ENCODE results near the gene GABPB2. TPM values are rescaled to one million over a fixed set of nuclear protein-coding genes. Genes with fewer than 3 reads are reported as not detected.

GABPB2 gene
- total RNA-seq, 1 donor from 2014 or later, result 4.1 TPM

GRCh38 chr1:151059109-151060006 lies 11.2 kb upstream of the GABPB2 start, which contains the start of gene CDC42SE1:
TSS of gene CDC42SE1 (minus strand) at chr1:151059622. CDS start at chr1:151055730, 3,892 bp downstream.
- peaks cover 36% of the 10 kb centered on the region for H3K36me3 Mint-ChIP-seq (ENCODE audit: low read depth, unreplicated experiment)
- no peaks in the 10 kb centered on the region for H3K9me3 Mint-ChIP-seq (ENCODE audit: unreplicated experiment)
- H3K4me1 Mint-ChIP-seq (ENCODE audit: unreplicated experiment), result peaks cover 62% of the 10 kb centered on the region
- H3K27me3 Mint-ChIP-seq (ENCODE audit: unreplicated experiment), result peaks cover 10% of the 10 kb centered on the region
- H3K4me3 Mint-ChIP-seq (ENCODE audit: unreplicated experiment), result peak within 1 kb of the TSS; percentile 98
- TF ChIP-seq, protein P1, sequence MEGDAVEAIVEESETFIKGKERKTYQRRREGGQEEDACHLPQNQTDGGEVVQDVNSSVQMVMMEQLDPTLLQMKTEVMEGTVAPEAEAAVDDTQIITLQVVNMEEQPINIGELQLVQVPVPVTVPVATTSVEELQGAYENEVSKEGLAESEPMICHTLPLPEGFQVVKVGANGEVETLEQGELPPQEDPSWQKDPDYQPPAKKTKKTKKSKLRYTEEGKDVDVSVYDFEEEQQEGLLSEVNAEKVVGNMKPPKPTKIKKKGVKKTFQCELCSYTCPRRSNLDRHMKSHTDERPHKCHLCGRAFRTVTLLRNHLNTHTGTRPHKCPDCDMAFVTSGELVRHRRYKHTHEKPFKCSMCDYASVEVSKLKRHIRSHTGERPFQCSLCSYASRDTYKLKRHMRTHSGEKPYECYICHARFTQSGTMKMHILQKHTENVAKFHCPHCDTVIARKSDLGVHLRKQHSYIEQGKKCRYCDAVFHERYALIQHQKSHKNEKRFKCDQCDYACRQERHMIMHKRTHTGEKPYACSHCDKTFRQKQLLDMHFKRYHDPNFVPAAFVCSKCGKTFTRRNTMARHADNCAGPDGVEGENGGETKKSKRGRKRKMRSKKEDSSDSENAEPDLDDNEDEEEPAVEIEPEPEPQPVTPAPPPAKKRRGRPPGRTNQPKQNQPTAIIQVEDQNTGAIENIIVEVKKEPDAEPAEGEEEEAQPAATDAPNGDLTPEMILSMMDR (IDR thresholded peaks at IDR 0.05; ENCODE audit: unreplicated experiment), result peak; percentile 66
- peak within 1 kb of the TSS; percentile 97 for H3K27ac Mint-ChIP-seq (ENCODE audit: unreplicated experiment)
- peak; percentile 88 for DNase-seq (ENCODE audit: low spot score)

DNA sequence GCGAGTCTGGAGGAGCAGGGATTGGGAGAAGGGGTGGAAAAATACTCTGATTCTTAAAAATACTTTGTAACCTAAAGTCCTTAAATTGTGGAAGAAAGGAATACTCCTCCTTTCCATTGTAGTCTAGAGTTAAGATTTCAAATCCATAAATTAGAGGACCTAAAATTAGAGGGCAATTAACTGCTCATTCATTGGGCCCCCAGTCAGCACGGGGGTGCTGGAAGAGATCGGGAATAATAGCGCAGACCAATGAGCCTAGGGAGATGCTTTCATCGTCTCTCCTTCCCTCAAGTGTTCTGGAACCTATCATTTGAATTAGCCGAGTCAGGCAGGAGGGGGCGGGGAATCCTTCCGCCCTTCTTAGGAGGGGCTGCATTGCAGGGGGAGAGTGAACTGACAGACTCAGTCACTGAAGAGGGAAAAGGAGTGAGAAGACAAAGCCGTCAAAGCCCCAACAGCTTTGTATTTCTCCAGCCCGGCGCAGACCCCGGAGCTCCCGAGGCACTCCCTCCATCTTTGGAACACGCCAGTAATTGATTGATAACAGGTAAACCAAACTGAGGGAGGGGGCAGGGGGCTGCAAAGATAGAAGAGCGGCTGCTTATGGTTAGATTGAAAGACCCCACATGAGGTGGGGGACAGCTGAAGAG lies 10.4 kb upstream of the GABPB2 start, which contains the start of gene MLLT11:
Gene MLLT11, plus strand, starts transcription at position 391 of the 650 bp plus-strand sequence. CDS start 6,828 bp downstream, outside the sequence.
- peak; percentile 45 for DNase-seq (ENCODE audit: low spot score)
- TF ChIP-seq, protein P1 (IDR thresholded peaks at IDR 0.05; ENCODE audit: unreplicated experiment), result no peak
- peaks cover 59% of the 10 kb centered on the region for H3K4me1 Mint-ChIP-seq (ENCODE audit: unreplicated experiment)
- H3K4me3 Mint-ChIP-seq (ENCODE audit: unreplicated experiment), result peak within 1 kb of the TSS; percentile 98
- H3K27ac Mint-ChIP-seq (ENCODE audit: unreplicated experiment), result peak within 1 kb of the TSS; percentile 97
- peaks cover 28% of the 10 kb centered on the region for H3K36me3 Mint-ChIP-seq (ENCODE audit: low read depth, unreplicated experiment)
- H3K27me3 Mint-ChIP-seq (ENCODE audit: unreplicated experiment), result peaks cover 10% of the 10 kb centered on the region
- H3K9me3 Mint-ChIP-seq (ENCODE audit: unreplicated experiment), result no peaks in the 10 kb centered on the region

DNA sequence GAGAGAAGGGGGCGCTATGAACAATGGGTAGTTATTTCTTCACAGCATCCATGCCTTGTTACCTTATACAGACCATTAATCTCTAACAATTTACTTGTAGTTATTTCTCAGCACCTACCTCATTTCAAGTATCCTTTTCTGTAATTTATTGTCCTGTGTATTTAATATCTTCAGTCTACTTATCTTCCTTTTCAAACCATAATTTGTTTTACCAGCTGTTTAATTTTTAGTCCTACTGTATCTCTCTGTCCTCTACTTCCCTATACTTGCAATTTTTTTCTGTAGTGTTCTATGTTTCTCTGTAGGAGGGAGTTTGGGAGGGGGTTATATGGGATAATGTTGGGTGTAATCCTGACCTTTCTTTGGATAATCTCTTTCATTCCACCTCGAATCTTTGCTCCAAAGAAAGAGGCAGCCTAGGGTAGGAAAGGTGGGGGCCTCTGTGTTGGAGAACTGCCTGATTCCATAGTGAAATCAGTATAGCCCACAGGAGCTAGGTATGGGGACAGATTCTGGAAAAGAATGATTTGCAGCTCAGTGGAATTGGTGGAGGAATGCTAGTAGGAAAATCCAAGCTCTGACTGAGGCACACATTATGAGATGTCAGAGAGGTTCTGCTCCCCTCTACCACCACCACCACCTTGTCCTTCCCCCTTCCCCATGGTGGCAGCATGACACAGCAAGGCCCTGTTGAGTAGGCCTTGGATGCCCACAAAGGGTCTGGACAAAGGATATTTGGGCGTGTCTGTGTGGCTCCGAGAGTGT lies 9.7 kb upstream of the GABPB2 start:
- TF ChIP-seq, protein P1 (IDR thresholded peaks at IDR 0.05; ENCODE audit: unreplicated experiment), result no peak

GRCh38 chr1:151061704-151062103 lies 8.9 kb upstream of the GABPB2 start:
- Mint-ChIP-seq H3K27me3 (ENCODE audit: unreplicated experiment) (peaks cover 10% of the 10 kb centered on the region), H3K4me1 (ENCODE audit: unreplicated experiment) (peaks cover 48% of the 10 kb centered on the region), H3K36me3 (ENCODE audit: low read depth, unreplicated experiment) (peaks cover 30% of the 10 kb centered on the region), H3K4me3 (ENCODE audit: unreplicated experiment) (peak overlapping the region; percentile 98), H3K27ac (ENCODE audit: unreplicated experiment) (peak overlapping the region; percentile 28), H3K9me3 (ENCODE audit: unreplicated experiment) (no peaks in the 10 kb centered on the region)
- no peak for DNase-seq (ENCODE audit: low spot score)
- TF ChIP-seq, protein P1 (IDR thresholded peaks at IDR 0.05; ENCODE audit: unreplicated experiment), result no peak

More for the DNA sequence above, 9.7 kb upstream of the GABPB2 start:
- Mint-ChIP-seq H3K27me3 (ENCODE audit: unreplicated experiment) (peaks cover 10% of the 10 kb centered on the region), H3K27ac (ENCODE audit: unreplicated experiment) (peak overlapping the region; percentile 91), H3K4me3 (ENCODE audit: unreplicated experiment) (peak overlapping the region; percentile 98), H3K4me1 (ENCODE audit: unreplicated experiment) (peaks cover 56% of the 10 kb centered on the region), H3K9me3 (ENCODE audit: unreplicated experiment) (no peaks in the 10 kb centered on the region), H3K36me3 (ENCODE audit: low read depth, unreplicated experiment) (peaks cover 30% of the 10 kb centered on the region)
- DNase-seq (ENCODE audit: low spot score), result no peak
